Transverse colon (tissue), 4 donors: ENCODE results near the gene IRF2. TPM values are rescaled to one million over a fixed set of nuclear protein-coding genes. Genes with fewer than 3 reads are reported as not detected.

Experiments
- DNase-seq: peaks from one replicate; pipeline ENCODE4 v3.0.0-alpha.2; 2019
- H3K27ac ChIP-seq, 4 donors: fragments of 200-600 bp; sonication (generic); 2 replicates each; pipeline ENCODE4 v1.5.1; 2016 to 2018; ENCODE audit warnings: inconsistent platforms in 4 of 4
- H3K27me3 ChIP-seq: fragments of 200-600 bp; sonication (generic); 2 replicates; pipeline ENCODE4 v1.5.1; 2017; ENCODE audit warnings: inconsistent platforms
- H3K36me3 ChIP-seq, 4 donors: fragments of 200-600 bp; sonication (generic); 2 replicates each; pipeline ENCODE4 v1.5.1; 2017 to 2019; ENCODE audit warnings: inconsistent platforms in 4 of 4
- H3K4me1 ChIP-seq, 4 donors: fragments of 200-600 bp; sonication (generic); 2 replicates each; pipeline ENCODE4 v1.5.1; 2017 to 2020; ENCODE audit warnings: inconsistent platforms in 4 of 4
- H3K4me3 ChIP-seq, 4 donors: fragments of 200-600 bp; sonication (generic); 1 replicate in 1 of 4; 2 replicates in 3 of 4; pipeline versions ENCODE4 v1.5.1 to v1.6.1; 2017 to 2019; ENCODE audit warnings: inconsistent platforms in 4 of 4
- H3K9me3 ChIP-seq, 2 donors: fragments of 200-600 bp; sonication (generic); 2 replicates each; pipeline ENCODE4 v1.5.1; 2017 to 2019; ENCODE audit warnings: inconsistent platforms in 2 of 2
- CTCF ChIP-seq, 5 experiments: fragments of 200-600 bp in 3 of 5; fragments of 450-650 bp in 2 of 5; sonication (generic) in 3 of 5; IDR thresholded peaks; 1 replicate in 2 of 5; 2 replicates in 3 of 5; pipeline ENCODE4 v1.5.1; 2016 to 2017; ENCODE audit warnings: antibody characterized with exemption in 5 of 5, inconsistent platforms in 3 of 5, mild to moderate bottlenecking in 2 of 5, moderate library complexity in 1 of 5
- EP300 ChIP-seq: sonication (generic); formaldehyde crosslinking; IDR thresholded peaks from one replicate; pipeline ENCODE4 v1.6.1; 2017; ENCODE audit warnings: antibody characterized with exemption, low read depth
- POLR2A ChIP-seq: fragments of 450-650 bp; IDR thresholded peaks from one replicate; pipeline ENCODE4 v1.6.1; 2016; ENCODE audit warnings: antibody characterized with exemption, mild to moderate bottlenecking, moderate library complexity
- POLR2AphosphoS5 ChIP-seq, 3 donors: sonication (generic); formaldehyde crosslinking; IDR thresholded peaks; one replicate each; pipeline ENCODE4 v1.6.1; 2016; ENCODE audit warnings: antibody characterized with exemption in 3 of 3
- WGBS, 2 donors: methylation state at CpG; one replicate each; pipeline ENCODE4 v1.1.5; 2018; ENCODE audit warnings: low coverage in 1 of 2; 5-methylcytosine and 5-hydroxymethylcytosine counted together
- in situ Hi-C, 4 donors: fragments of 200-750 bp; cut with MboI; loops; one replicate each; pipeline versions ENCODE4 v1.15.0 to v1.15.1; 2017; ENCODE audit warnings: low sequenced_read_pairs in 3 of 4, low pct_ligation_motif_present in 1 of 4, low pct_unique_long_range_greater_than_20kb in 1 of 4
- intact Hi-C: fragments of 100-400 bp; cut with DNase I; formaldehyde crosslinking; loops from one replicate; pipeline ENCODE4 v1.15.1; 2023; ENCODE audit warnings: low total_unique reads
- total RNA-seq, 4 donors: library from RNA; depleted of rRNA; stranded (reverse); fragments of >200 nt; gene quantifications; one replicate each; pipeline ENCODE4 v1.1.0, GENCODE V29; 2016

IRF2 gene
- total RNA-seq, 4 donors from 2014 or later: 15.3 to 85.3 (median 42.5) TPM

GRCh38 chr4:184392316-184392715, 82.0 kb downstream of the IRF2 start:
- peaks cover 1 to 12% (median 5%) of the 10 kb centered on the region in 4 donors for H3K4me1 ChIP-seq
- H3K27me3 ChIP-seq: no peaks in the 10 kb centered on the region
- DNase-seq: no peak
- TF ChIP-seq CTCF (IDR thresholded peaks at IDR 0.05): no peak
- no peak for TF ChIP-seq POLR2A
- no peak for TF ChIP-seq POLR2AphosphoS5 (IDR thresholded peaks at IDR 0.05)
- no peak for TF ChIP-seq EP300
- peak overlapping the region; percentile 7 to 48 (median 25) for H3K27ac ChIP-seq
- intact Hi-C loops (no loop called here), in situ Hi-C loops (no loop called here)
- no peaks in the 10 kb centered on the region for H3K9me3 ChIP-seq
- peaks cover 0 to 54% (median 13%) of the 10 kb centered on the region in 4 donors for H3K36me3 ChIP-seq
- no peak overlapping the region for H3K4me3 ChIP-seq
- WGBS, 2 donors: 88 to 90% methylated on average over 2 to 6 of the region's 6 CpGs

DNA sequence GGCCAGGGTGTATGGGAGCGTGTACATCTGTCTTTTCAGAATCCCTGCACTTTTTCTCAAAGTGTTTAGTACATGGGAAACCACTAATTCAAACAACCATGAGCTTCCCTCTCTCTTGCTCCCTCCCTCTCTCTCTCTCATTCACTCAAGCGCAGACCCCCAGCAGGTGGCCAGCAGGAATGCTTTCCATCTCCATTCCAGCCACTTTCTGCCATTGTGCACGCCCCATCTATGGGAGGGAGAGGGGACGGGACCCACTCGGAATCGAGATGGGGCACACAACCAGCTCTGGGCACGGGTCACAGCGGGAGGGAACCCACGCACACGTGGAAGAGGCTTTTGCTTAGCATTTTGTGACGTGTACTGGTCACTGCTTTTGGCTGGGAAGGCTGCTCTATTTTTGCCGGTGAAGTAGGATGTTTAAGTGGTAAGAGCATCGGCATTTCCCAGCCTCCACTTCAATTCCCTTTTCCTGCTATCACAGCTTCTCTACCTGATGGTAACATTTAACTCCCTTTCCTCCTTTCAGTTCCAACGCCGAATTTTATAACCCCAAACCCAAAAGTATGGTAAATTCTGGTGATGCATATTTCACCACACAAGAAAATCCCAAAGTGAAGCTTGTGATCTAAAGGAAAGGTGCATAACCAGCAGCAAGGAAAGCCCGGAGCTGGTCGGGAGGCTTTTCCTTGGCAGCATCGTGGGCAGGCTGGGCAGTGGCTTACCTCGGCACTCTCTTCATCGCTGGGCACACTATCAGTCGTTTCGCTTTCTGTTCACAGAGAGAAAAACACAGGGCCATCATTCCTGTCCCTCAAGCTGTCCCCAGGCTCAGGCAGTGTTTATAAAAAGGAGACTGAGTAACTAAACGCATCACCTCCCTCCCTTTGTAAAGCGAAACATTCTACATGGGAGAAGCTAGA, 84.1 kb downstream of the IRF2 start:
- intact Hi-C loops (loop anchor here (1.0 kb wide), 1 partner anchor 13 kb away; no protein-coding TSS in a partner anchor), in situ Hi-C loops (no loop called here)
- no peaks in the 10 kb centered on the region for H3K27me3 ChIP-seq
- H3K36me3 ChIP-seq: peaks cover 0 to 47% (median 13%) of the 10 kb centered on the region in 4 donors
- DNase-seq: no peak
- no peaks in the 10 kb centered on the region for H3K9me3 ChIP-seq
- TF ChIP-seq POLR2AphosphoS5 (IDR thresholded peaks at IDR 0.05): no peak
- no peak for TF ChIP-seq EP300
- TF ChIP-seq POLR2A: no peak
- no peak for TF ChIP-seq CTCF (IDR thresholded peaks at IDR 0.05)
- peaks cover 9 to 27% (median 16%) of the 10 kb centered on the region in 4 donors for H3K4me1 ChIP-seq
- H3K27ac ChIP-seq: peak overlapping the region in 1 of 4 donors; percentile 3
- 80 to 87% methylated on average over 11 to 23 of the region's 24 CpGs for WGBS, 2 donors
- no peak overlapping the region for H3K4me3 ChIP-seq

DNA sequence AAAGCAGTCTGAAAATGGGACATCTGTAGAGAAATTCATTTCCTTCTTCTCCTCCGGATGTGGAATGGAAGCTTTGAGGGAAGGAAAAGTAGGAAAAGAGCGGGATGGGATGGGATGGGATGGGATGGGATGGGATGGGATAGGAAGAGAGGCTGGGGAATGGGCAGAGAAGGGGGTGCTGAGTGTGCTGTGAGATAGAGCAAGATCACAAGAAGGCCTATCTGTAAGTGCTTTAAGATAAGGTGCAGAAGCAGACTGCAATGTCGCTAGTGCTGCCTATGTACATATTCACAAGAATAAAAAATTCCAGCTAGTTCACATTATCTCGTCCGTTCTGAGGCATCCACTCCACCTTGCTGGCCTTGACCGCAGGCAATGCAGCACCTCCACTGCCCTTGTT, 86.2 kb downstream of the IRF2 start:
- 91 to 100% methylated on average over 1 to 6 of the region's 6 CpGs for WGBS, 2 donors
- no peak for DNase-seq
- no peaks in the 10 kb centered on the region for H3K27me3 ChIP-seq
- H3K36me3 ChIP-seq: peaks cover 0 to 42% (median 11%) of the 10 kb centered on the region in 4 donors
- H3K27ac ChIP-seq: peak overlapping the region in 1 of 4 donors; percentile 89
- no peak for TF ChIP-seq POLR2A
- no peak for TF ChIP-seq EP300
- no peak for TF ChIP-seq CTCF (IDR thresholded peaks at IDR 0.05)
- no peak for TF ChIP-seq POLR2AphosphoS5 (IDR thresholded peaks at IDR 0.05)
- no peak overlapping the region for H3K4me3 ChIP-seq
- intact Hi-C loops (no loop called here), in situ Hi-C loops (no loop called here)
- no peaks in the 10 kb centered on the region for H3K9me3 ChIP-seq
- H3K4me1 ChIP-seq: peaks cover 31 to 48% (median 36%) of the 10 kb centered on the region in 4 donors

GRCh38 chr4:184387351-184387750, 87.0 kb downstream of the IRF2 start:
- Histone ChIP-seq H3K27me3 (no peaks in the 10 kb centered on the region), H3K4me3 (no peak overlapping the region), H3K36me3 (peaks cover 0 to 38% (median 8%) of the 10 kb centered on the region in 4 donors), H3K4me1 (peaks cover 38 to 55% (median 43%) of the 10 kb centered on the region in 4 donors), H3K9me3 (no peaks in the 10 kb centered on the region), H3K27ac (peak overlapping the region; percentile 83 to 92 (median 90))
- WGBS, 2 donors: 82 to 85% methylated on average over 2 to 6 of the region's 6 CpGs
- TF ChIP-seq EP300: no peak
- intact Hi-C loops: no loop called here
- in situ Hi-C loops: no loop called here
- no peak for DNase-seq
